Measurements from ENCODE around the gene FSHB. TPM values are rescaled to one million over a fixed set of nuclear protein-coding genes. Genes with fewer than 3 reads are reported as not detected.
"Not testable (repeated sequence)": the region's sequence is repeated elsewhere in the genome, so short reads cannot be mapped to it uniquely, and the experiment has no call there.

Gene FSHB
- total and polyA plus RNA-seq, 2 donors from 2014 or later, result not detected

- intact Hi-C loops (cut with DNase I), result no loop called here
- H3K9me3 ChIP-seq (ENCODE audit: control insufficient read depth in 2 of 3, insufficient read depth in 1 of 3, low read length in 3 of 3), result no peaks in the 10 kb centered on the region
- H3K27me3 ChIP-seq (ENCODE audit: control insufficient read depth, insufficient read depth, low read length), result no peaks in the 10 kb centered on the region
- TF ChIP-seq CTCF (IDR thresholded peaks at IDR 0.05; ENCODE audit: borderline replicate concordance, extremely low read depth, insufficient read depth), result peak; percentile 49
- H3K4me3 ChIP-seq (ENCODE audit: low read length in 3 of 3), result no peak overlapping the region
- no peak overlapping the region for H3K9ac ChIP-seq (ENCODE audit: low read length in 3 of 3)
- no peaks in the 10 kb centered on the region for H3K4me1 ChIP-seq (ENCODE audit: control insufficient read depth in 2 of 3, insufficient read depth in 2 of 3, low read depth in 1 of 3, low read length in 3 of 3)
- FAIRE-seq (no peak), DNase-seq (peak; percentile 61 to 81 (median 71))
- H3K36me3 ChIP-seq (ENCODE audit: control insufficient read depth in 2 of 3, insufficient read depth in 3 of 3, low read length in 3 of 3), result no peaks in the 10 kb centered on the region
- H3K27ac ChIP-seq (ENCODE audit: low read depth in 2 of 2, low read length in 2 of 2), result no peak overlapping the region
Observed at GRCh38 chr11:30196400-30197206, 34.2 kb upstream of the FSHB start.

GRCh38 chr11:30197869-30198268 lies 32.9 kb upstream of the FSHB start:
- Histone ChIP-seq H3K36me3 (ENCODE audit: control insufficient read depth in 2 of 3, insufficient read depth in 3 of 3, low read length in 3 of 3) (no peaks in the 10 kb centered on the region), H3K9me3 (ENCODE audit: control insufficient read depth in 2 of 3, insufficient read depth in 1 of 3, low read length in 3 of 3) (no peaks in the 10 kb centered on the region), H3K4me3 (ENCODE audit: low read length in 3 of 3) (no peak overlapping the region), H3K27ac (ENCODE audit: low read depth in 2 of 2, low read length in 2 of 2) (no peak overlapping the region), H3K4me1 (ENCODE audit: control insufficient read depth in 2 of 3, insufficient read depth in 2 of 3, low read depth in 1 of 3, low read length in 3 of 3) (no peaks in the 10 kb centered on the region), H3K27me3 (ENCODE audit: control insufficient read depth, insufficient read depth, low read length) (no peaks in the 10 kb centered on the region), H3K9ac (ENCODE audit: low read length in 3 of 3) (no peak overlapping the region)
- no peak for DNase-seq
- no peak for TF ChIP-seq CTCF (IDR thresholded peaks at IDR 0.05; ENCODE audit: borderline replicate concordance, extremely low read depth, insufficient read depth)
- FAIRE-seq, result no peak
- intact Hi-C loops (cut with DNase I), result no loop called here

- H3K27me3 ChIP-seq (ENCODE audit: control insufficient read depth, insufficient read depth, low read length); H3K4me1 ChIP-seq (ENCODE audit: control insufficient read depth in 2 of 3, insufficient read depth in 2 of 3, low read depth in 1 of 3, low read length in 3 of 3); H3K4me3 ChIP-seq (ENCODE audit: low read length in 3 of 3); H3K9me3 ChIP-seq (ENCODE audit: control insufficient read depth in 2 of 3, insufficient read depth in 1 of 3, low read length in 3 of 3); intact Hi-C loops (cut with DNase I); H3K36me3 ChIP-seq (ENCODE audit: control insufficient read depth in 2 of 3, insufficient read depth in 3 of 3, low read length in 3 of 3); H3K27ac ChIP-seq (ENCODE audit: low read depth in 2 of 2, low read length in 2 of 2); DNase-seq; H3K9ac ChIP-seq (ENCODE audit: low read length in 3 of 3); FAIRE-seq: not testable (repeated sequence)
Observed at GRCh38 chr11:30202989-30203388, 27.8 kb upstream of the FSHB start.

GRCh38 chr11:30203850-30204249 lies 27.0 kb upstream of the FSHB start:
- no peak overlapping the region for H3K27ac ChIP-seq (ENCODE audit: low read depth in 2 of 2, low read length in 2 of 2)
- no peak overlapping the region for H3K4me3 ChIP-seq (ENCODE audit: low read length in 3 of 3)
- no peak overlapping the region for H3K9ac ChIP-seq (ENCODE audit: low read length in 3 of 3)
- DNase-seq (no peak), FAIRE-seq (no peak)
- H3K27me3 ChIP-seq (ENCODE audit: control insufficient read depth, insufficient read depth, low read length), result no peaks in the 10 kb centered on the region
- no peaks in the 10 kb centered on the region for H3K9me3 ChIP-seq (ENCODE audit: control insufficient read depth in 2 of 3, insufficient read depth in 1 of 3, low read length in 3 of 3)
- H3K36me3 ChIP-seq (ENCODE audit: control insufficient read depth in 2 of 3, insufficient read depth in 3 of 3, low read length in 3 of 3), result no peaks in the 10 kb centered on the region
- TF ChIP-seq CTCF (IDR thresholded peaks at IDR 0.05; ENCODE audit: borderline replicate concordance, extremely low read depth, insufficient read depth), result no peak
- no peaks in the 10 kb centered on the region for H3K4me1 ChIP-seq (ENCODE audit: control insufficient read depth in 2 of 3, insufficient read depth in 2 of 3, low read depth in 1 of 3, low read length in 3 of 3)
- intact Hi-C loops (cut with DNase I), result no loop called here

Measured in kidney (tissue), 14 donors.